LNCaP clone FGC (cell line): ENCODE measurements around the gene SLC44A4.
A peak's percentile ranks its signal among the peaks of the same experiment; 100 is the strongest.
"Not testable (repeated sequence)": the region's sequence is repeated elsewhere in the genome, so short reads cannot be mapped to it uniquely, and the experiment has no call there.

Experiments used
- DNase-seq: peaks from one replicate; pipeline ENCODE4 v3.0.0-alpha.2; 2011; ENCODE audit warnings: low read depth
- H3K4me3 ChIP-seq: 2 replicates; pipeline ENCODE4 v1.5.1; 2011; ENCODE audit warnings: mild to moderate bottlenecking, low read depth, low read length, control low read depth
- CTCF ChIP-seq: IDR thresholded peaks from 2 replicates; pipeline ENCODE4 v1.5.1; 2012; ENCODE audit warnings: mild to moderate bottlenecking; ENCODE audit not compliant: control insufficient read depth, insufficient read depth; ENCODE audit errors: extremely low read depth

Gene SLC44A4

DNA sequence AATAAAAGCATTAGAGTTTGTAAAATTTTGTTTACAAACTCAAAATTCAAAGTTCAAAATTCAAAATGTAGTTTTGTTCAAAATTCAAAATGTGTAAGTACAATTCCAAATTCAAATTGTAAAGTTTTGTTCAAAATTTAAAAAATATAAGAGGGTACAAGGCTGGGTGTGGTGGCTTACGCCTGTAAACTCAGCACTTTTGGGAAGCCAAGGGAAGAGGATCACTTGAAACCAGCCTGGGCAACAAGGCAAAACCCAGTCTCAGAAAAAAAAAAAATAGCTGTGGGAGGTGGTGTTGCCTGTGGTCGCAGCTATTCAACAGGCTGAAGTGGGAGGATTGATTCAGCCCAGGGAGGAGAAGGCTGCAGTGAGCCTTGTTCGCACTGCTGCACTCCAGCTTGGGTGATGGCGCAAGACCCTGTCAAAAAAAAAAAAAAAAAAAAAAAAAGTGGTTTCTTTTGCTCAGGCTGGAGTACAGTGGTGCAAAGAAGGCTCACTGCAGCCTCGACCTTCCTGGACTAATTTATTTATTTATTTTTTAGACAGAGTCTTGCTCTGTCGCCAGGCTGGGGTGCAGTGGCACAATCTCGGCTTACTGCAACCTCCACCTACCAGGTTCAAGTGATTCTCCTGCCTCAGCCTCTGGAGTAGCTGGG lies 28.5 kb upstream of the SLC44A4 start:
- no peak overlapping the region for H3K4me3 ChIP-seq
- no peak for TF ChIP-seq CTCF
- no peak for DNase-seq

GRCh38 chr6:31906727-31907126 lies 27.9 kb upstream of the SLC44A4 start:
- not testable (repeated sequence) for DNase-seq, H3K4me3 ChIP-seq

- DNase-seq = no peak
- no peak overlapping the region for H3K4me3 ChIP-seq
- no peak for TF ChIP-seq CTCF
Measured at GRCh38 chr6:31906122-31906521, 27.3 kb upstream of the SLC44A4 start.

DNA sequence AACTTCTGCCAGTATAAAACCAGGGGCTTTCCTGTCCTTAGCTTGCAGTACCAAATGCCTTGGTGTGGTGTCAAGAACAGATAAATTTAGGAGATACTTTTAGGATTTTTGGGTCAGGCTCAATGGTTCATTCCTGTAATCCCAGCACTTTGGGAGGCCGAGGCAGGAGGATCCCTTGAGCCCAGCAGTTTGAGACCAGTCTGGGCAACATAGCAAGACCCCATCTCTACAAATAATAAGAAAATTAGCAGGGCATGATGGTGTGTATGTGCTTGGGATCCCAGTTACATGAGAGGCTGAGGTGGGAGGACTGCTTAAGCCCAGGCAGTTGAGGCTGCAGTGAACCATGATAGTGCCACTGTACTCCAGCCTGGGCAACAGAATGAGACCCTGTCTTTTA lies 26.2 kb upstream of the SLC44A4 start:
- no peak for TF ChIP-seq CTCF
- no peak for DNase-seq
- no peak overlapping the region for H3K4me3 ChIP-seq

DNA sequence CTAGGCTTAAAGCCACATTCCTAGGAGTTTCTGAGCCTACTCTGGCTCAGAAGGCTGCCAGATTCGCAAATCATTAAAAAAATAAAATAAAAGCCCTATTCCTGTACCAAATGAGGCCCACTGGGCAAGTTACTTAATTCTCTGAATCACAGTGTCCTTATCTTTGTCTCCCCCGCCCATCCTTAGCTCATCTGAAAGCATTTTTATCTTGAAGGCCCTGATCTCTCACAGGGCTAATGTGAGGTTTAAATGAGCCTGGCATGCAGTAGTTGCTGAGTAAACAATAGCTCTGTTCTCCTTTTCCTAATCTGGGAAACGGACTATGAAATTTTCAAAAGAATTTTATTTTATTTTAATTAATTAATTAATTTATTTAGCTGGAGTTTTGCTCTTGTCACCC lies 25.2 kb upstream of the SLC44A4 start:
- H3K4me3 ChIP-seq = no peak overlapping the region
- DNase-seq = no peak
- no peak for TF ChIP-seq CTCF

DNA sequence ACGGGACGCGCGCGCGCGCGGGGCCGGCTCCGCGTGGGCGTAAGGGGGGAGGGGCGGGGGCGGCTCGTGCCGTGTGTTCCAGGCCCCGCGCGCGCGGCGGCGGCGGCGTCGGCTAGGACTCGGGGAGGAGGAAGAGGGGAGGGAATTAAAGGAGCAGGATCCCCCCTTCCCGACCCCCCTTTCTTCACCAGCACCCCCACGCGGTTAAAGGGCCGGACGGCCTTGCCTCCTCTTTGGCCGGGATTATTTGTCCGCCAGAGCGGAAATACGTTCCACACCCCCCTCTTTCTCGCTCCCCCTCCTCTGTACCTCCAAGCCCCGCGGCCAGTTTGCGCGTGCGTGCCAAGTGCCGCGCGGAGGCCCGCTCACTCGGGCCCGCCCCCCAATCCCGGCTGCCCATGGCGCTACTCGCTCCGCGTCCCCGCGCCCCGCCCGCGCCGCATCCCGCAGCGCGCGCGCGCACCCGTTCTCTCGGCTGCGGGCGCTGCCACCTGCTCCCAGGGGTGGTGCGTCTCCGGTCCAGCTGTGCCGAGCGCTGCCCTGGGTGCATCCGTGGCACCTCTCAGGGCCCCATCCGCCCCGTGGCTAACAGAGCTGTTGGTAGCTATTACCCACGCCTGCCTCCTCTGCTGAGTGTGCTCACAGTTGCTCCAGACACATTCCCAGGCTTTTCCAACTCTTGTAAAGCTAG lies 23.3 kb upstream of the SLC44A4 start, which contains the start of gene ZBTB12:
TSS of gene ZBTB12 (minus strand) at position 134 of the 691 bp plus-strand sequence. CDS start 781 bp downstream, outside the sequence.
- no peak for TF ChIP-seq CTCF
- DNase-seq = peak; percentile 79
- peak within 1 kb of the TSS; percentile 63 for H3K4me3 ChIP-seq

- H3K4me3 ChIP-seq = peak overlapping the region; percentile 63
- no peak for TF ChIP-seq CTCF
- DNase-seq = no peak
Measured at GRCh38 chr6:31901415-31901952, 22.7 kb upstream of the SLC44A4 start.
